Measurements from ENCODE around the gene MAGI2.

DNA sequence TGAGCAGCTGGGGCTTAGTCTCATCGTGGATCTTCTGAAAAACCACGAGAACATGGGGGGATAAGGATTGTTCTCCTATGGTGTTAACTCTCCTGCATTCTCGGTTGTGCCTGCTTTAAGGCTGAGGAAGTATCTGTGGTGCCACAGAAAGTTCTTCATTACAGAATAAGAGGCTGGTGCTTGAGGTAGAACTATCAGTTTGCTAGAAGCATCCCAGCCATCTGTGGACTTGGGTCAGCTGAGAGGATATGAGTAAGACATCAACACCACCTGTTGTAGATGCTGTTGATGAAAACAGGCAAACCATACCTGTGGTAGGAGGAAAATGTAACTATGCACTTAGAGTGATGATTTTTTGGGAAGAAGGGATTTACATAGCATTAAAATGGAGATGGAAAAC, 1238.3 kb downstream of the MAGI2 start:
- TF ChIP-seq EZH2 (IDR thresholded peaks at IDR 0.05; ENCODE audit: borderline replicate concordance, low read depth, low read length, severe bottlenecking): no peak
- TF ChIP-seq, protein P1, sequence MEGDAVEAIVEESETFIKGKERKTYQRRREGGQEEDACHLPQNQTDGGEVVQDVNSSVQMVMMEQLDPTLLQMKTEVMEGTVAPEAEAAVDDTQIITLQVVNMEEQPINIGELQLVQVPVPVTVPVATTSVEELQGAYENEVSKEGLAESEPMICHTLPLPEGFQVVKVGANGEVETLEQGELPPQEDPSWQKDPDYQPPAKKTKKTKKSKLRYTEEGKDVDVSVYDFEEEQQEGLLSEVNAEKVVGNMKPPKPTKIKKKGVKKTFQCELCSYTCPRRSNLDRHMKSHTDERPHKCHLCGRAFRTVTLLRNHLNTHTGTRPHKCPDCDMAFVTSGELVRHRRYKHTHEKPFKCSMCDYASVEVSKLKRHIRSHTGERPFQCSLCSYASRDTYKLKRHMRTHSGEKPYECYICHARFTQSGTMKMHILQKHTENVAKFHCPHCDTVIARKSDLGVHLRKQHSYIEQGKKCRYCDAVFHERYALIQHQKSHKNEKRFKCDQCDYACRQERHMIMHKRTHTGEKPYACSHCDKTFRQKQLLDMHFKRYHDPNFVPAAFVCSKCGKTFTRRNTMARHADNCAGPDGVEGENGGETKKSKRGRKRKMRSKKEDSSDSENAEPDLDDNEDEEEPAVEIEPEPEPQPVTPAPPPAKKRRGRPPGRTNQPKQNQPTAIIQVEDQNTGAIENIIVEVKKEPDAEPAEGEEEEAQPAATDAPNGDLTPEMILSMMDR (IDR thresholded peaks at IDR 0.05; ENCODE audit: borderline replicate concordance, extremely low read depth, low read length, poor library complexity, severe bottlenecking): no peak

Measured in DND-41 (cell line).